HL-60 (cell line): ENCODE data around the gene SEPTIN1.

ENCODE experiments used
- DNase-seq, 2 experiments: peaks; one replicate each; pipeline ENCODE4 v3.0.0-alpha.2; 2010 to 2020; ENCODE audit warnings: low read depth in 1 of 2, low spot score in 1 of 2
- H3K27ac ChIP-seq: fragments of 250-450 bp; sonication (Bioruptor Pico); replicated peaks from 2 replicates; pipeline ENCODE4 v1.5.1; 2020; ENCODE audit warnings: mild to moderate bottlenecking, moderate library complexity
- H3K27me3 ChIP-seq: fragments of 250-450 bp; sonication (Bioruptor Pico); 2 replicates; pipeline ENCODE4 v1.5.1; 2021; ENCODE audit warnings: mild to moderate bottlenecking, moderate library complexity; ENCODE audit not compliant: insufficient read depth, poor library complexity, severe bottlenecking
- H3K4me3 ChIP-seq: replicated peaks from 2 replicates; pipeline ENCODE4 v1.5.1; 2011; ENCODE audit warnings: mild to moderate bottlenecking, control low read depth, low read length; ENCODE audit not compliant: insufficient read depth
- CTCF ChIP-seq: IDR thresholded peaks from one replicate; pipeline ENCODE4 v1.5.1; 2011; ENCODE audit warnings: low read length, control low read depth, inconsistent platforms; ENCODE audit not compliant: insufficient read depth
- GABPA ChIP-seq: IDR thresholded peaks from 2 replicates; pipeline ENCODE4 v1.6.1; 2012; ENCODE audit warnings: low read depth
- POLR2AphosphoS5 ChIP-seq: IDR thresholded peaks from 2 replicates; pipeline ENCODE4 v1.6.1; 2012; ENCODE audit warnings: low read depth
- REST ChIP-seq: IDR thresholded peaks from 2 replicates; pipeline ENCODE4 v1.6.1; 2012; ENCODE audit warnings: low read depth; ENCODE audit not compliant: insufficient replicate concordance
- SPI1 ChIP-seq: IDR thresholded peaks from 2 replicates; pipeline ENCODE4 v1.6.1; 2012; ENCODE audit warnings: low read depth, mild to moderate bottlenecking, borderline replicate concordance

The SEPTIN1 gene

GRCh38 chr16:30418350-30419181 lies 36.2 kb upstream of the SEPTIN1 start:
- peak overlapping the region; percentile 53 for H3K27ac ChIP-seq
- H3K27me3 ChIP-seq: no peaks in the 10 kb centered on the region
- H3K4me3 ChIP-seq: peak overlapping the region; percentile 48
- no peak for TF ChIP-seq GABPA
- DNase-seq: peak in 1 of 2 experiments; percentile 18

- TF ChIP-seq POLR2AphosphoS5: peak; percentile 61
- TF ChIP-seq CTCF: no peak
- TF ChIP-seq SPI1: peak; percentile 2; the same call in 1 of the 2 replicates
- H3K27me3 ChIP-seq: no peaks in the 10 kb centered on the region
- peak overlapping the region; percentile 66 for H3K27ac ChIP-seq
- H3K4me3 ChIP-seq: peak overlapping the region; percentile 52
- peak; percentile 89 to 96 for DNase-seq
These were observed 35.4 kb upstream of the SEPTIN1 start for GRCh38 chr16:30417529-30418349.

GRCh38 chr16:30416624-30417528 lies 34.5 kb upstream of the SEPTIN1 start:
- Histone ChIP-seq H3K4me3 (peak overlapping the region; percentile 52), H3K27me3 (no peaks in the 10 kb centered on the region), H3K27ac (no peak overlapping the region)
- DNase-seq: no peak
- no peak for TF ChIP-seq SPI1

- no peak overlapping the region for H3K27ac ChIP-seq
- H3K27me3 ChIP-seq: no peaks in the 10 kb centered on the region
- DNase-seq: no peak
- H3K4me3 ChIP-seq: no peak overlapping the region
- TF ChIP-seq SPI1 (no peak), GABPA (no peak), POLR2AphosphoS5 (no peak), REST (no peak), CTCF (no peak)
These were observed 33.8 kb upstream of the SEPTIN1 start for GRCh38 chr16:30416047-30416603.

GRCh38 chr16:30414159-30414558 lies 31.8 kb upstream of the SEPTIN1 start:
- Histone ChIP-seq H3K4me3 (no peak overlapping the region), H3K27ac (no peak overlapping the region), H3K27me3 (no peaks in the 10 kb centered on the region)
- no peak for TF ChIP-seq REST
- TF ChIP-seq CTCF: no peak
- TF ChIP-seq SPI1: no peak
- TF ChIP-seq GABPA: no peak
- TF ChIP-seq POLR2AphosphoS5: no peak
- DNase-seq: no peak
